Measurements from ENCODE around the gene PLCB4. TPM values are rescaled to one million over a fixed set of nuclear protein-coding genes. Genes with fewer than 3 reads are reported as not detected.

The PLCB4 gene
- polyA plus RNA-seq, 1 donor = 18.9 TPM

- DNase-seq = no peak
Observed at GRCh38 chr20:9523636-9524035, 454.7 kb downstream of the PLCB4 start.

Data from left kidney (tissue), 2 donors.